GM21723 (cell line): ENCODE measurements around the gene WDR27.

Source experiments
- ATAC-seq: cut with Tn5 transposase; IDR thresholded peaks from one replicate; pipeline ENCODE4 v1.9.1; 2021; ENCODE audit warnings: mild to moderate bottlenecking, moderate library complexity; ENCODE audit not compliant: unreplicated experiment

WDR27 gene

DNA sequence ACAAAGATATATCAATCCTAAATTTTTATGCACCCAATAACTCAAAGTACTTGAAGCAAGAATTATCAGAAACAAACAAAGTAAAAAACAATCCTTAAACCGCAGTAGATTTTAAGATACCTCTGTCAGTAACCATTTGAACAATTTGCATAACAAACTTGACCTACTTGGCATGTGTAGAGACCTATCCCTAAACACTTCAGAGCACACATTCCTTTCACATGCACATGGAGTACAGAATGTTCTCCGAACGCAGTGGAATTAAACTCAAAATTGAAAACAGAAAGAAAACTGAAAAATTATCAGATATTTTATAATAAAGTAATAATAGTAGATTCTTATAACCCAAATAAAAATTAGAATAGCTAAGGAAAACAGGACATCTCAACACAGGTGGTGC, 285.6 kb downstream of the WDR27 start:
- no peak for ATAC-seq

DNA sequence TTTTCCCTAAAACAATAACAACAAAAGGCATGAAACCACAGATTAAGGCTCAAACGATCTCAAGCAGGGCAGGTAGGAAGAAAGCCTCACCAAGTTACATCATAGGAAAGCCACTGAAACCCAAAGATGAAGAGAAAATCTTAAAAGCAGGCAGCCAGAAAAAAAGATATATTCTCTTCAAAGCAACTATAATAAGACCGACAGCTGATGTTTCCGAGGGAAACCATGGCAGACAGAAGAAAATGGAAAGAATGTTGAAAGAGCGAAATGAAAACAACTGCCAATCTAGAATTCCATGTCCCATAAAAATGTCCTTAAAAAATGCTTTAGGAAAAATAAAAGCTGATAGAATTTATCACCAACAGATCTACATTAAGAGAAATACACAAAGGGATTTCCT, 286.6 kb downstream of the WDR27 start:
- no peak for ATAC-seq

DNA sequence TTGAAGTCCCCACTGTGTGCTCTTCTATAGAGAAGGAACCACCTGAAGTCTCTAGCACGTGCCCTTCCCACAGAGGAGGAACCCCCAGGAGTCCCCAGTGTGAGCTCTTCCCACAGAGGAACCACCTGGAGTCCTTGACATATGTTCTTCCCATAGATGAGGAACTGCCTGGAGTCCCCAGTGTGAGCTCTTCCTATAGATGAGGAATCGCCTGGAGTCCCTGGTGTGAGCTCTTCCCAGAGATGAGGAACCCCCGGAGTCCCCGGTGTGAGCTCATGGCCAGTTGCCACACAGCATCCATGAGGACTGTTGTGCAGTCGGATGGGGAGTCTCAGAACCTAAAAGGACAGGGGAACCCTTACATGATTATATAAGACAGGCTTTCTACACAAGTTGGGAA, 290.1 kb downstream of the WDR27 start:
- no peak for ATAC-seq

DNA sequence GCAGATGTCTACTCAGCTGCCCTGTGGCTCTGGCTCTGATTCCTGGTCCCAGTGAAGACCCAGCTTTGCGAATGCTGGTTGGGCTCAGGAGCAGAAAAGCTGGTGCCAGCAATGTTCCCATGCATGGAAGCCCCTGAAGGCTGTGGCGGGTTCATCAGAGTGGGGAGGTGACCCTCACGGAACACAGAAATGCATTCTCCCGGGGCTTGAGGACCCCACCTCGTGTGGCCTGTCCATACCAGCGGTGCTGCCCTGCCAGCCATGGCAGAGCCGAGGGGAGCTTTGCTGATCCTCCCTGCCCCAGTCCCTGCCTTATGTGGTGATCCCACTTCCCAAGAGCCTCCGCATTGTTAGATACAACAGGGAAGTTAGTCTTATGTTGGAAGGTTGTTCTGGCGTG, 290.5 kb downstream of the WDR27 start:
- no peak for ATAC-seq

DNA sequence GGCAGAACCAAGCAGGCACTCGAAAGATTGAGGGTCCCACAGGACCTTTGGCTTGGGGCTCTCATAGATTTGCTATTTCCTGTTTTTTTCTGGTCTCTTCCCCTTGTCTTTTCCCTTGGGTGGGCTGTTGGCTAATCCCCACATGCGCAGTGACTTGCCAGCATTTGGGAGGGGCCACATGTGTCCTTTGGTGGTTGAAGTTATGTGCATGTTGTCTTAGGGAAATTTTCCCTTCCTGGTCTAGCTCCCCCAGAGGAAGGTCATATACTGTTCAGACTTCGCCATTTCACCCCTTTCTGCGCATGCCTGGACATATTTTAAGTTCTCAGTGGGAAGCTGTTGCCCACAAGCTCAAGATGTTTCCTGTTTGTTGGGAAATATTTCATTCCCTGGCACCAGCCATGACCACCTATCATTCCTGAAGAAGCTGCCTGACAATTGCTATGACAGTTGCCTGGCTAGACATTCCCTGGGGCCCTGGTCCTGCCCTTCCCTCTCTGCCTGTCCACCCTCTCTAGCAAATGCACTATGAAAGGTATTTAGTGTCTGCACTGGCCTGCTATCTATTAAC, 292.0 kb downstream of the WDR27 start:
- ATAC-seq, result no peak

DNA sequence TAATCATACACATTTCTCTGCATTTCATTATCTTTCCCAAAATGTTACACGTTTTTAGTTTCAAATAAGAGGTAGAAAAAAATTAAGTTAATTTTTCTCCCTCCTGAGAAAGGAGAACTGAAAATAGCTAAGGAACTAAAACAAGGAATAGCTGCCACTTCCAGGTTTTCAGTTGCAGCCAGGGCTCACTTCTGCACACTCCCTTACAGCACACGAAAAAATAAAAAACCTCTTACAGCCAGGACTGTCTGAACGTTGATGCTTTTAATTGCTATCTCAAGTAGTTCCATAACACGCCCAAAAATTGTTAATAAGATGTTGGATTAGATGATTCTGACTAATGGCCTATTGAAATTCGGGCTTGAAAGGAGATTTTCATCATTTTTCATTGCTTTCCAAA, 294.5 kb downstream of the WDR27 start:
- ATAC-seq, result no peak
